Central memory CD4-positive, alpha-beta T cell (primary cell): ENCODE measurements around the gene CLUH.
"Not testable (repeated sequence)": the region's sequence is repeated elsewhere in the genome, so short reads cannot be mapped to it uniquely, and the experiment has no call there.

Experiments used
- DNase-seq: peaks from one replicate; pipeline ENCODE4 v3.0.0; 2022

CLUH gene

DNA sequence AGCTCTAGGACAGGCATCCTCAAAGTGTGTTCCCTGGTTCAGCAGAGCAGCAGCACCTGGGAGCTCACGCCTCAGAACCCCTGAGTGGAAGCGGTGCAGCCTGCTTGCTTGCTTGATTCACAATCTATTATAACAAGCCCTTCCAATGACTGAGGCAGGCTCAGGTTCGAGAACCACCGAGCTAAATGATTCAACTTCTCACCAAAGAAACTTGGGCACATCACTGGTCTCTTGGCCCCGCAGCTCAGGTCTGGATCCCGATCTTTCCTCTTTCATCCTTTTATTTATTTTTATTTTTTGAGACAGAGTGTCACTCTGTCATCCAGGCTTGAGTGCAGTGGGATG is 24.5 kb downstream of the CLUH start:
- no peak for DNase-seq

DNA sequence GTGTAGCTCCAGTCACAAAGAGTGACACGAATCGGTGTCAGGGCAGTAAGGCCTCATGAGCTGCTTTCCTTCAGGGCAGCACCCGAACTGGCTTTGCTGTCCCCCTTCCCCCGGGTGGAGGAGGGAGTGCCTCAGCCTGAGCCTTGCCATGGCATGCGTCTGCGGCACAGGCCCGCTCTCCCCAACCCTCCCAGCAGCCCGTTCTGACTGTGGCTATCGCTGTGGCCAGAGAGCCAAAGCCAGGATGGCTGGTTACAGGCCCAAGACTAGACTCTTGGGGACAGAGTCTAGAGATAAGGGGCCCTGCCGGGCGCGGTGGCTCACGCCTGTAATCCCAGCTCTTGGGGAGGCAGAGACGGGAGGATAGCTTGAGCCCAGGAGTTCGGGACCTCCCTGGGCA is 25.9 kb downstream of the CLUH start:
- DNase-seq: no peak

DNA sequence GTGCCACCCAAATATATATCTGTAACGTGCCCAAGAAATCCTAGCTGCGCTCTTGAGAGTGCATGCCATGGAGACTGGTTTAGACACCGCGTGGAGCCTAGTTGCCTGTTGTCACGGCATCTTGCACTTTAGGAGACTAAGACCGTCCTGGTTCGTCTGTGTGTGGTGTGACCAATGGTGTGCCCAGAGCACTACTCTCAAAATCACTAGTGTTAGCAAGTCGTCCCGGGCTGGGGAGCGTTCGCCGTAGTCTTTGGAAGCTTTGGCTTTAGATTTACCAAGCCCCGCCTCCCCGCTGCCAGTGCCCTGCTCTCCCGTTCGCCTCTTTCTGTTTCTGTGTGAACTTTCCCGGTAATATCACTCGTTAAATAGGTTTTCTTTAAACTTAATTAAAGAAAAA is 27.0 kb downstream of the CLUH start:
- no peak for DNase-seq

DNA sequence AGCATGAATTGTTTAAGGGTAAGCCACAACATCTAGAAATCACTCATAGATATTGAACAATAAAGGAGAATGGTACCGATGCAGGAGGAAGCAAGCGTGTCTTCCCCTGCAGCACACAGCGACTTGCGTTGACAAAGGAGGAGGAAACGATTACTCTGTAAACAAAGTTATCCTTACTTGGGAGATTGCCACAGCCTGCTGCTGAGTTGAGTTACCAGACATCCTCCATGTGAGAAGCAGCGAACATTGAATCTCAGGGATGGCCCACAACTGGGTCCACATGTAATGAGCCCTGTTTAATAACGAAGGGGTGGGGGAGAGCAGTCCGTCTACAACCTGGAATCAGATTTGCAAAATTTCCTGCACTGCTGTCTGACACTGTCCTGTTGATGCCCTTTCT is 27.7 kb downstream of the CLUH start:
- DNase-seq: no peak

DNA sequence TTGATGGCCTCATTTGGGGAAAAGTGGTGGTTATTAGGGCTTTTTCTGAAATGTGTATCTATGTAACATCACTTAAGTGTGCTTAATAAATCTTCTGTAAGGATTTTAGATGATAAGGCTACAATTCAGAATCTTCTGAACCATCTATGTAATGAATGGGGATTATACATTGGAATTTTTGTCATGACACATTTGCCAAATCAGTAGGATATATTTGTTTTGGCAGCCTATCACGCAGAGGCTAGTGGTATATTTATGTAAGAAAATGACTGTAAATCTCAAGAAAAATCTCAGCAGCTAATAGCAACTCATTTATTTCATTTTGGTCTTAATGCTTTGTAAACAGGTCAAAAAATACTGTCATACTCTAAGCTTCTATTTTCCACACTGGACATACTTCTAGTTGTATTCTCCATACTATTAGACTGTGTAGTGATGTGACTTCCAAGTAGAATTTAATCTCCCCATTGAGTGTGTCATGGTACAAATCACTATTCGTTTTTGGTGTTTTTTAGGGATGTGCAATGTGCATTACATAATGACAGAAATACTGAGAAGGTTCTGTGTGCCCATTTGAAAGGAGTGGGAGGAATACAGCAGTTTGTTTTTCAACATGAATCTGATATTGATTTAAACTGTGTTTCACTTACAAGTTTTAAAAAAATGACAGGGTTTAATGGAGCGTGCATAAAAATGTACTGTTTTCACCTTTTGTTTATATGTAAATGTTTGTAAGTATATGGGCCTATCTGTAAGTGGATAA is 29.2 kb downstream of the CLUH start:
- DNase-seq: no peak

DNA sequence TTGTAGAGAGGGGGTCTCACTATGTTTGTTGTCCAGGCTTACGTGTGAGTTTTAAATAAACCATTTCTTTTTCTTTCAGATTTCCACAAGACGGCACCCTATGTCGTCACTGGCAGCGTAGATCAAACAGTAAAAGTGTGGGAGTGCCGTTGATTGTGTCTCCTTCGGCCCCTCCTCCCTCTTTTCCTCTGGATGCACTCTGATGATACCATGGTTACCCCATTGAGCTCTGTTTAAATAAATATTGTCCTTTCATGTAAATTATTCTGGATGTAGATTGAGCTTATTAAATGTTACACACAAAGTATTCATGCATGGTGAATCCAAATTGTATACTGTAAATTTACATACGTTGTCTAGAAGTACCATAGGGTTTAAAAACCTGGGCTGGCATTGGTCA is 29.9 kb downstream of the CLUH start:
- no peak for DNase-seq

DNA sequence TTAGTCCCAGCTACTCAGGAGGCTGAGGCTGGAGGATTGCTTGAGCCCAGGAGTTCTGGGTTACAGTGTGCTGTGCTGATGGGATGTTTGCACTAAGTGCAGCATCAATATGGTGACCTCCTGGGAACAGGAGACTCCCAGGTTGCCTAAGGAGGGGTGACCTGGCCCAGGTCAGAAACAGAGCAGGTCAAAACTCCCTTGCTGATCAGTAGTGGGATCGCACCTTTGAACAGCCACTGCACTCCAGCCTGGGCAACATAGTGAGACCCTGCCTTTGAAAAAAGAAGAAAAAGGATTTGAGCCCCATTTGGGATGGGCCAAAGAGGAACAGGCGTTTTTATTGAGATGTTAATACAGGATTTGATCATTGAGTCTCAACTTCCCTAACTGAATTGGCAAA is 30.6 kb downstream of the CLUH start:
- DNase-seq: no peak

DNA sequence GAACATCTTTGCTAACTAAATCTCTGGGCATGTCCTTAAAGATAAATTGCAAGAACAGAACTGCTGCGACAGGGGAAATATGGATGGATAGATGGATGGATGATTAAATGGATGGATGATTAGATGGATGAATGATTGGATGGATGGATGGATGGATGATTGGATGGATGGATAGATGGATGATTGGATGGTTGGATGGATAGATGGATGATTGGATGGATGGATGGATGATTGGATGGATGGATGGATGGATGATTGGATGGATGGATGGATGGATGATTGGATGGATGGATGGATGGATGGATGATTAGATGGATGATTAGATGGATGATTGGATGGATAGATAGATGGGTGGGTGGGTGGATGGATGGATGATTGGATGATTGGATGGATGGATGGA is 32.3 kb downstream of the CLUH start:
- DNase-seq: not testable (repeated sequence)

DNA sequence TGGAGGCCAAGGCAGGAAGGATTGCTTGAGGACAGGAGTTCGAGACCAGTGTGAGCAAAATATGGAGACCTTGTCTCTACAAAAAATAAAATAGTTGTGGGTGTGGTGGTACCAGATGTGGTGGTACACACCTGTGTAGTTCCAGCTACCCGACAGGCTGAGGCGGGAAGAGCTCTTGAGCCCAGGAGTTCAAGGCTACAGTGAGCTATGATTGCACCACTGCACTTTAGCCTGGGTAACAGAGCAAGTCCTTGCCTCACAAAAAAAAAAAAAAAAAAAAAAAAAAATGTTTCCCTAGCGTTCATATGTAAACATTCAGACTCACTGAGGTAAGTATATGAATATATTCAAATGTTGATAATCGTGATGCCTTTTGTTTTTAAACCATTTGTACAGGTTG is 39.5 kb downstream of the CLUH start:
- DNase-seq: no peak

DNA sequence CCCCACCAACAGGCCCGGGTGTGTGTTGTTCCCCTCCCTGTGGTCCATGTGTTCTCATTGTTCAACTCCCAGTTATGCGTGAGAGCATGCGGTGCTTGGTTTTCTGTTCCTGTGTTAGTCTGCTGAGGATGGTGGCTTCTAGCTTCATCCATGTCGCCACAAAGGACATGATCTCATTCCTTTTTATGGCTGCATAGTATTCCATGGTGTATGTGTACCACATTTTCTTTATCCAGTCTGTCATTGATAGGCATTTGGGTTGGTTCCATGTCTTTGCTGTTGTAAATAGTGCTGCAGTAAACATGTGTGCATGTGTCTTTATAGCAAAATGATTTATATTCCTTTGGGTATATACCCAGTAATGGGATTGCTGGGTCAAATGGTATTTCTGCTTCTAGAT is 51.2 kb downstream of the CLUH start:
- DNase-seq: not testable (repeated sequence)

DNA sequence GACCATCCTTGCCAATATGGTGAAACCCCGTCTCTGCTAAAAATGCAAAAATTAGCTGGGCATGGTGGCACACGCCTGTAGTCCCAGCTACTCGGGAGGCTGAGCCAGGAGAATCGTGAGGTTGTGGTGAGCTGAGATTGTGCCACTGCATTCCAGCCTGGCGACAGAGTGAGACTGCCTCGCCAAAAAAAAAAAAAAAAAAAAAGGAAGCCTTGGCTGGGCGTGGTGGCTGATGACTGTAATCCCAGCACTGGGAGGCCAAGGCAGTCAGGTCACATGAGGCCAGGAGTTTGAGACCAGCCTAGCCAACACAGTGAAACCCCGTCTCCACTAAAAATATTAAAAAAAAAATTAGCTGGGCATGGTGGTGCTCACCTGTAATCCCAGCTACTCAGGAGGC is 52.2 kb downstream of the CLUH start:
- not testable (repeated sequence) for DNase-seq

DNA sequence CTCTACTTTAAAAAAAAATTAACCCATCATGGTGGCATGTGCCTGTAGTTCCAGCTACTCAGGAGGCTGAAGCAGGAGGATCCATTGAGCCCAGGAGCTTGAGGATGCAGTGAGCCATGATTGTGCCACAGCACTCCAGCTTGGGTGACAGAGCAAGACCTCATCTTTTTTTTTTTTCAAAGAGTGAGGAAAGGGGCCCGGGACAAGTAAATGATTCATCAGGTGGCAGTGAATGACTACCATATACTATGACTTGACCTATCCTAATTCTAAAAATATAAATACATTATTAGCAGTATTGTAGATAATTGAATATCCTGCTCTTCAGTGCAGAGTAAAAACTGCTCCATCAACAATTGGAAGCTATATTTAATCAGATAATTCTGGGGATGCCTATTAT is 55.3 kb downstream of the CLUH start:
- no peak for DNase-seq

DNA sequence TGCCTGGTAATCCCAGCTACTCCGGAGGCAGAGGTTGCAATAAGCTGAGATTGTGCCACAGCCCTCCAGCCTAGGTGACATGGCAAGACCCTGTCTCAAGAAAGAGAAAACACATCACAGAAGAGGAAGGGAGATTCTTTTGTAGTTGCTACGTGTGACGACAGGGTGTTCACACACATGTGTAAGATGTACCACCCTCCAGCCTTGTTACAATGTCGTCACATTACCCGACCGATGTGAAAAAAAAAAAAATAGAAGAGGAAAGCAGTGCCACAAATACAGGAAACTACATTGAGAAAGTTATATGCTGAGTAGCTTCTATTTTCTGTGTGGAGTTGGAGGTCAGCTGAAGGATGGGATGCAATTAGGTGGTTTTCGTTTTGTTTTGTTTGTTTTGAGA is 56.0 kb downstream of the CLUH start:
- no peak for DNase-seq

DNA sequence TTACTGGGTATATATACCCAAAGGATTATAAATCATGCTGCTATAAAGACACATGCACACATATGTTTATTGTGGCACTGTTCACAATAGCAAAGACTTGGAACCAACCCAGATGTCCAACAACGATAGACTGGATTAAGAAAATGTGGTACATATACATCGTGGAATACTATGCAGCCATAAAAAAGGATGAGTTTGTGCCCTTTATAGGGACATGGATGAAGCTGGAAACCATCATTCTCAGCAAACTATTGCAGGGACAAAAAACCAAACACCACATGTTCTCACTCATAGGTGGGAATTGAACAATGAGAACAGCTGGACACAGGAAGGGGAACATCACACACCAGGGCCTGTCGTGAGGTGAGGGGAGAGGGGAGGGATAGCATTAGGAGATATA is 58.7 kb downstream of the CLUH start:
- DNase-seq: not testable (repeated sequence)

DNA sequence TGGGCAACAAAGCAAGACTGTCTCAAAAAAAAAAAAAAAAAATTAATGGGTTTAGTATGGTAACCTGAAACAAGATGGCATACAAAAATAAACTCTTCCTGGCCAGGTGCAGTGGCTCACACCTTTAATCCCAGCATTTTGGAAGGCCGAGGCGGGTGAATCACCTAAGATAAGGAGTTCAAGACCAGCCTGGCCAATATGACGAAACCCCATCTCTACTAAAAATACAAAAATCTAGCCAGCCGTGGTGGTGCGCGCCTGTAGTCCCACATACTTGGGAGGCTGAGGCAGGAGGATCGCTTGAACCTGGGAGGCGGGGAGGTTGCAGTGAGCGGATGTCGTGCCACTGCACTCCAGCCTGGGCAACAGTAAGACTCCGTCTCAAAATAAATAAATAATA is 62.4 kb downstream of the CLUH start:
- DNase-seq: no peak

DNA sequence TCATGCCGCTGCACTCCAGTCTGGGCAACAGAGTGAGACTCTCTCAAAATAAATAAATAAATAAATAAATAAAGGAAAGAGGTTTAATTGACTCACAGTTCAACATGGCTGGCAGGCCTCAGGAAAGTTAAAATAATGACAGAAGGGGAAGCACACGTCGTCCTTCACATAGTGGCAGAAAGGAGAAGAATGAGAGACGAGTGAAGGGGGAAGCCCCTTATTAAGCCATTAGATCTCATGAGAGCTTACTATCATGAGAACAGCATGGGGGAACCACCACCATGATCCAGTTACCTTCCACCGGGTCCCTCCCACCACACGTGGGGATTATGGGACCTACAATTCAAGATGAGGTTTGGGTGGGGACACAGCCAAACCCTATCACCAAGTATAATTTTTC is 63.6 kb downstream of the CLUH start:
- no peak for DNase-seq

DNA sequence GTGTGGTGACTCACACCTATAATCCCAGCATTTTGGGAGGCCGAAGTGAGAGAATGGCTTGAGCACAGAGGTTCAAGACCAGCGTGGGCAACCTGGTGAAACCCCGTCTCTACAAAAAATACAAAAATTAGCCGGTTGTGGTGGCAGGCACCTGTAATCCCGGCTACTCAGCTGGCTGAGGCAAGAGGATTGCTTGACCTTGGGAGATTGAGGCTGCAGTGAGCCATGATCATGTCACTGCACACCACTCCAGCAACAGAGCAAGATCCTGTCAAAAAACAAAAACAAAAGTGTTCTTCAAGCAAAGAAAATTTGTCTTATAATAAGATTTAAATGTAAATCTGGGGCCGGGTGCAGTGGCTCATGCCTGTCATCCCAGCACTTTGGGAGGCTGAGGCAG is 66.6 kb downstream of the CLUH start:
- DNase-seq: no peak
